Mammary epithelial cell (primary cell): ENCODE measurements around the gene PBLD.

Source experiments
- EZH2 ChIP-seq: IDR thresholded peaks from 2 replicates; pipeline ENCODE4 v1.6.1; 2012; ENCODE audit warnings: low read length, inconsistent platforms, borderline replicate concordance
- TF ChIP-seq, protein P1 (sequence below), 2 donors: IDR thresholded peaks in 1 of 2; conservative IDR thresholded peaks in 1 of 2; 2 replicates each; pipeline ENCODE4 v1.5.1; 2011 to 2012; ENCODE audit warnings: inconsistent platforms in 2 of 2, low read length in 2 of 2, mild to moderate bottlenecking in 2 of 2, control low read depth in 1 of 2, low read depth in 1 of 2; ENCODE audit not compliant: insufficient read depth in 1 of 2; ENCODE audit errors: extremely low read depth in 1 of 2

GRCh38 chr10:68329506-68329861, 3.2 kb downstream of the PBLD start:
- TF ChIP-seq, protein P1, sequence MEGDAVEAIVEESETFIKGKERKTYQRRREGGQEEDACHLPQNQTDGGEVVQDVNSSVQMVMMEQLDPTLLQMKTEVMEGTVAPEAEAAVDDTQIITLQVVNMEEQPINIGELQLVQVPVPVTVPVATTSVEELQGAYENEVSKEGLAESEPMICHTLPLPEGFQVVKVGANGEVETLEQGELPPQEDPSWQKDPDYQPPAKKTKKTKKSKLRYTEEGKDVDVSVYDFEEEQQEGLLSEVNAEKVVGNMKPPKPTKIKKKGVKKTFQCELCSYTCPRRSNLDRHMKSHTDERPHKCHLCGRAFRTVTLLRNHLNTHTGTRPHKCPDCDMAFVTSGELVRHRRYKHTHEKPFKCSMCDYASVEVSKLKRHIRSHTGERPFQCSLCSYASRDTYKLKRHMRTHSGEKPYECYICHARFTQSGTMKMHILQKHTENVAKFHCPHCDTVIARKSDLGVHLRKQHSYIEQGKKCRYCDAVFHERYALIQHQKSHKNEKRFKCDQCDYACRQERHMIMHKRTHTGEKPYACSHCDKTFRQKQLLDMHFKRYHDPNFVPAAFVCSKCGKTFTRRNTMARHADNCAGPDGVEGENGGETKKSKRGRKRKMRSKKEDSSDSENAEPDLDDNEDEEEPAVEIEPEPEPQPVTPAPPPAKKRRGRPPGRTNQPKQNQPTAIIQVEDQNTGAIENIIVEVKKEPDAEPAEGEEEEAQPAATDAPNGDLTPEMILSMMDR (conservative IDR thresholded peaks at IDR 0.05 in 1 of 2, IDR thresholded peaks at IDR 0.05 in 1 of 2; ENCODE audit: extremely low read depth in 1 of 2, insufficient read depth in 1 of 2, low read depth in 1 of 2, low read length in 2 of 2): no peak
- TF ChIP-seq EZH2: no peak
